ENCODE results near the gene GRHL1.

GRHL1 gene

GRCh38 chr2:9964334-9964980, 13.0 kb downstream of the GRHL1 start:
- no peak overlapping the region for H3K4me3 ChIP-seq (ENCODE audit: control insufficient read depth, low read depth, low read length)
- no peak for DNase-seq (ENCODE audit: low read depth)
- no peak for TF ChIP-seq CTCF (conservative IDR thresholded peaks at IDR 0.05; ENCODE audit: control insufficient read depth, insufficient read depth, low read depth, low read length)

- no peak overlapping the region for H3K4me3 ChIP-seq (ENCODE audit: control insufficient read depth, low read depth, low read length)
- TF ChIP-seq CTCF (conservative IDR thresholded peaks at IDR 0.05; ENCODE audit: control insufficient read depth, insufficient read depth, low read depth, low read length) = no peak
- no peak for DNase-seq (ENCODE audit: low read depth)
Observed at GRCh38 chr2:9965119-9965822, 13.8 kb downstream of the GRHL1 start.

- no peak for TF ChIP-seq CTCF (conservative IDR thresholded peaks at IDR 0.05; ENCODE audit: control insufficient read depth, insufficient read depth, low read depth, low read length)
- no peak overlapping the region for H3K4me3 ChIP-seq (ENCODE audit: control insufficient read depth, low read depth, low read length)
- DNase-seq (ENCODE audit: low read depth) = no peak
Observed at GRCh38 chr2:9966491-9967022, 15.1 kb downstream of the GRHL1 start.

- peak; percentile 54 for DNase-seq (ENCODE audit: low read depth)
- TF ChIP-seq CTCF (conservative IDR thresholded peaks at IDR 0.05; ENCODE audit: control insufficient read depth, insufficient read depth, low read depth, low read length) = no peak
- no peak overlapping the region for H3K4me3 ChIP-seq (ENCODE audit: control insufficient read depth, low read depth, low read length)
Observed at GRCh38 chr2:9967053-9967775, 15.7 kb downstream of the GRHL1 start.

- no peak for DNase-seq (ENCODE audit: low read depth)
- no peak overlapping the region for H3K4me3 ChIP-seq (ENCODE audit: control insufficient read depth, low read depth, low read length)
- no peak for TF ChIP-seq CTCF (conservative IDR thresholded peaks at IDR 0.05; ENCODE audit: control insufficient read depth, insufficient read depth, low read depth, low read length)
Observed at GRCh38 chr2:9968553-9969497, 17.3 kb downstream of the GRHL1 start.

Measured in fibroblast of mammary gland (primary cell).